Midbrain (tissue), 1 donor: Measurements from ENCODE around the gene TLE1.
"Not testable (repeated sequence)": the region's sequence is repeated elsewhere in the genome, so short reads cannot be mapped to it uniquely, and the experiment has no call there.

ENCODE experiments used
- DNase-seq: peaks from one replicate; lab custom pipeline; 2025; lab: John Stamatoyannopoulos, UW

The TLE1 gene

GRCh38 chr9:81621785-81622259 is 67.5 kb downstream of the TLE1 start:
- DNase-seq = no peak

- DNase-seq = no peak
Observed at GRCh38 chr9:81621118-81621517, 68.2 kb downstream of the TLE1 start.

GRCh38 chr9:81620002-81620390 is 69.4 kb downstream of the TLE1 start:
- no peak for DNase-seq

- no peak for DNase-seq
Observed at GRCh38 chr9:81619353-81620001, 69.9 kb downstream of the TLE1 start.

GRCh38 chr9:81618923-81619322 is 70.4 kb downstream of the TLE1 start:
- DNase-seq = no peak

- DNase-seq = no peak
Observed at GRCh38 chr9:81616141-81616540, 73.2 kb downstream of the TLE1 start.

- no peak for DNase-seq
Observed at GRCh38 chr9:81614335-81614734, 75.0 kb downstream of the TLE1 start.

GRCh38 chr9:81613002-81613812 is 76.1 kb downstream of the TLE1 start:
- DNase-seq = no peak

GRCh38 chr9:81611664-81612063 is 77.7 kb downstream of the TLE1 start:
- no peak for DNase-seq

GRCh38 chr9:81610740-81611107 is 78.6 kb downstream of the TLE1 start:
- no peak for DNase-seq

- DNase-seq = no peak
Observed at GRCh38 chr9:81609782-81610739, 79.3 kb downstream of the TLE1 start.

- DNase-seq = no peak
Observed at GRCh38 chr9:81608289-81608657, 81.1 kb downstream of the TLE1 start.

- no peak for DNase-seq
Observed at GRCh38 chr9:81607593-81608288, 81.6 kb downstream of the TLE1 start.

GRCh38 chr9:81606261-81606660 is 83.1 kb downstream of the TLE1 start:
- DNase-seq = not testable (repeated sequence)

GRCh38 chr9:81605170-81605670 is 84.1 kb downstream of the TLE1 start:
- no peak for DNase-seq

GRCh38 chr9:81604306-81605169 is 84.8 kb downstream of the TLE1 start:
- DNase-seq = no peak

- DNase-seq = no peak
Observed at GRCh38 chr9:81602887-81603680, 86.3 kb downstream of the TLE1 start.

GRCh38 chr9:81601639-81602623 is 87.4 kb downstream of the TLE1 start:
- no peak for DNase-seq

GRCh38 chr9:81600631-81601030 is 88.7 kb downstream of the TLE1 start:
- DNase-seq = no peak
